GM18519 (cell line): ENCODE results near the gene ADAM19.
"Not testable (repeated sequence)": the region's sequence is repeated elsewhere in the genome, so short reads cannot be mapped to it uniquely, and the experiment has no call there.

Experiments used
- ATAC-seq: cut with Tn5 transposase; IDR thresholded peaks from one replicate; pipeline ENCODE4 v1.9.1; 2021; ENCODE audit warnings: mild to moderate bottlenecking, moderate library complexity; ENCODE audit not compliant: unreplicated experiment, low FRiP score

ADAM19 gene

GRCh38 chr5:157444224-157444623, 131.4 kb downstream of the ADAM19 start:
- ATAC-seq = no peak

- no peak for ATAC-seq
These were observed 132.5 kb downstream of the ADAM19 start for GRCh38 chr5:157443041-157443549.

- no peak for ATAC-seq
These were observed 141.5 kb downstream of the ADAM19 start for GRCh38 chr5:157434096-157434495.

- no peak for ATAC-seq
These were observed 143.9 kb downstream of the ADAM19 start for GRCh38 chr5:157431544-157432200.

GRCh38 chr5:157429920-157430319, 145.7 kb downstream of the ADAM19 start:
- not testable (repeated sequence) for ATAC-seq
